ENCODE data around the gene DNAJC27. TPM values are rescaled to one million over a fixed set of nuclear protein-coding genes. Genes with fewer than 3 reads are reported as not detected.
A peak's percentile ranks its signal among the peaks of the same experiment; 100 is the strongest.
"Not testable (repeated sequence)": the region's sequence is repeated elsewhere in the genome, so short reads cannot be mapped to it uniquely, and the experiment has no call there.

DNAJC27 gene
- 7.0 and 7.3 TPM in 2 replicates for total RNA-seq
- long read RNA-seq, full-length matches to known transcripts: 1 of 6 reads
- long read RNA-seq, partial matches to known transcripts: 1 of 6 reads
- long read RNA-seq, other reads (novel, unspliced or antisense): 4 of 6 reads

DNA sequence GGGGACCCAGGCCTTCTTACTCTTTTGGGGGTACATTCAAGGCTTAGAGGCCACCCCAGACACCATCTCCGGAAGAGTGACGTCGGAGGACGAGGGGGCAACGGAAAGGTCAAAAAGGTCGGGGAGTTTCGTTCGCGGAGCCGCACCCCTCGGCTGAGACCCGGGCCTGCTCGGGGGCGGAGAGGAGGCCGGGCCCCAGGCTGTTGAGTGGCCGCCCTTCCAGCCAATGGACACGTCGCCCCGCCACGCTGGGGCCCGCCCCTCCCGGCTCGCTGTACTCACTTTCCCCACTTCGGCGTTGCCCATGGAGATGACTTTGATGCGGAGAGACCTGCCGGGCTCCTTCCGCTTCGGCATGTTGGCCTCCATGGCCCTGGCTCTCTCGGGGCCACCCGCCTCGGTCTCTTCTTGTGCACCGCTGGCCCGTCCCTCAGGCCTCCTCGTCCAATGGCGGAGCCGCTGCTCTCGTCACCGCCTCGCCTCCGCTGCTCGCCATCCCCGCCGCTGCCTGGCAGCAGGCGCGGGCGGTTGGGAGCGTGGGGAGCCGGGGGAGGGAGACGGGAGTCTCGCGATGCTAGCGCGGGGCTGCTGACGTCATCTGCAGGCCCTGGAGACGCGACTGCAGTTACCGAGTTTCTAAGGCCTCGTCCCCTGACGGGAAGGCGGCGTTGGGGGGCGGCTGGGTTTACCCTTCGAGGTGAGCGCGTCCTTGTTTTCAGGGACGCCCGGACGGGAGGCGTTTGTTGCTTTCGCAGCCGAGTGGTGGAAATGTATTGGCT, at the start of gene DNAJC27:
Gene DNAJC27 (minus strand): TSS at position 420 of the 779 bp plus-strand sequence. CDS start 51 bp downstream, at position 369.
- peaks cover 19% of the 10 kb centered on the region for H3K4me1 Mint-ChIP-seq (ENCODE audit: unreplicated experiment)
- peak; percentile 99 for DNase-seq (ENCODE audit: extremely low spot score, unreplicated experiment)
- no peaks in the 10 kb centered on the region for H3K27me3 Mint-ChIP-seq (ENCODE audit: unreplicated experiment)
- H3K27ac Mint-ChIP-seq (ENCODE audit: unreplicated experiment): peak within 1 kb of the TSS; percentile 100
- H3K4me3 Mint-ChIP-seq (ENCODE audit: unreplicated experiment): peak within 1 kb of the TSS; percentile 99
- H3K36me3 Mint-ChIP-seq (ENCODE audit: unreplicated experiment): peaks cover 3% of the 10 kb centered on the region
- TF ChIP-seq, protein P1, sequence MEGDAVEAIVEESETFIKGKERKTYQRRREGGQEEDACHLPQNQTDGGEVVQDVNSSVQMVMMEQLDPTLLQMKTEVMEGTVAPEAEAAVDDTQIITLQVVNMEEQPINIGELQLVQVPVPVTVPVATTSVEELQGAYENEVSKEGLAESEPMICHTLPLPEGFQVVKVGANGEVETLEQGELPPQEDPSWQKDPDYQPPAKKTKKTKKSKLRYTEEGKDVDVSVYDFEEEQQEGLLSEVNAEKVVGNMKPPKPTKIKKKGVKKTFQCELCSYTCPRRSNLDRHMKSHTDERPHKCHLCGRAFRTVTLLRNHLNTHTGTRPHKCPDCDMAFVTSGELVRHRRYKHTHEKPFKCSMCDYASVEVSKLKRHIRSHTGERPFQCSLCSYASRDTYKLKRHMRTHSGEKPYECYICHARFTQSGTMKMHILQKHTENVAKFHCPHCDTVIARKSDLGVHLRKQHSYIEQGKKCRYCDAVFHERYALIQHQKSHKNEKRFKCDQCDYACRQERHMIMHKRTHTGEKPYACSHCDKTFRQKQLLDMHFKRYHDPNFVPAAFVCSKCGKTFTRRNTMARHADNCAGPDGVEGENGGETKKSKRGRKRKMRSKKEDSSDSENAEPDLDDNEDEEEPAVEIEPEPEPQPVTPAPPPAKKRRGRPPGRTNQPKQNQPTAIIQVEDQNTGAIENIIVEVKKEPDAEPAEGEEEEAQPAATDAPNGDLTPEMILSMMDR (IDR thresholded peaks at IDR 0.05): no peak
- H3K9me3 Mint-ChIP-seq (ENCODE audit: unreplicated experiment): no peaks in the 10 kb centered on the region

DNA sequence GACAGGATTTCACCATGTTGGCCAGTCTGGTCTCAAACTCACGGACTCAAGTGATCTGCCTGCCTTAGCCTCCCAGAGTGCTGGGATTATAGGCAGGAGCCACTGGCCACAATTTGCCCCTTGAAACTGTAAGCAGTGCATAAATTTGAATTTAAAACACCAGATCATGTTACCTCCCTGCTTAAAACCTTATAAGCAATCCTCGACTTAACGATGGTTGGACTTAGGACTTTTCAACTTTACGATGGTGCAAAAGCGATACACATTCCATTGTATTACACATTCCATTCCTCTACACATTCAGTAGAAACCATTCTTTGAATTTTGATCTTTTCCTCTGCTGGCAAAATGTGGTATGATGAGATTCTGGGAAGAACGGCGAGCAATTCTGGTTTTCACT, 46.9 kb upstream of the DNAJC27 start:
- Mint-ChIP-seq H3K36me3 (ENCODE audit: unreplicated experiment) (no peaks in the 10 kb centered on the region), H3K27ac (ENCODE audit: unreplicated experiment) (no peak overlapping the region), H3K27me3 (ENCODE audit: unreplicated experiment) (peaks cover 17% of the 10 kb centered on the region), H3K9me3 (ENCODE audit: unreplicated experiment) (no peaks in the 10 kb centered on the region), H3K4me3 (ENCODE audit: unreplicated experiment) (no peak overlapping the region), H3K4me1 (ENCODE audit: unreplicated experiment) (no peaks in the 10 kb centered on the region)
- DNase-seq (ENCODE audit: extremely low spot score, unreplicated experiment): no peak
- TF ChIP-seq, protein P1 (IDR thresholded peaks at IDR 0.05): no peak

DNA sequence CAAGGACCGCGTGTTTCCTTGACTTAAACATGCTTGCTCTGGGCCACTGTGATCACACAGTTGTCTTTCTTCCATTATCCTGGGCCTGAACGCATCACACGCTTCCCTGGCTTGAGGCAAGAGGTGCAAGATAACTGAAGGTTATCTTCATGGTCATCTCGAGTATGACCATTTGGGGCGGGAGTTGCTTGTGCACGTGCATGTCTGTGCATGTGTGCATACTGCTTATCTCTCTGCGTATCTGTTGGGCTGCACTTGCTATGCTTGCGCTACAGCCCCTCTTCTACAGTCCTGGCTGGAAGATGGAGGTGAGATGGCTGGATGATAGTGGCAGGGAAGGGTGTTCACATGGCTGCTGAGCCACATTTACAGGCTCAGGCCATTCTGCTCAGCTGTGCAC, 42.9 kb upstream of the DNAJC27 start:
- H3K4me3 Mint-ChIP-seq (ENCODE audit: unreplicated experiment): no peak overlapping the region
- H3K27me3 Mint-ChIP-seq (ENCODE audit: unreplicated experiment): peaks cover 3% of the 10 kb centered on the region
- DNase-seq (ENCODE audit: extremely low spot score, unreplicated experiment): no peak
- no peaks in the 10 kb centered on the region for H3K36me3 Mint-ChIP-seq (ENCODE audit: unreplicated experiment)
- no peaks in the 10 kb centered on the region for H3K9me3 Mint-ChIP-seq (ENCODE audit: unreplicated experiment)
- TF ChIP-seq, protein P1 (IDR thresholded peaks at IDR 0.05): no peak
- peaks cover 2% of the 10 kb centered on the region for H3K4me1 Mint-ChIP-seq (ENCODE audit: unreplicated experiment)
- H3K27ac Mint-ChIP-seq (ENCODE audit: unreplicated experiment): no peak overlapping the region

DNA sequence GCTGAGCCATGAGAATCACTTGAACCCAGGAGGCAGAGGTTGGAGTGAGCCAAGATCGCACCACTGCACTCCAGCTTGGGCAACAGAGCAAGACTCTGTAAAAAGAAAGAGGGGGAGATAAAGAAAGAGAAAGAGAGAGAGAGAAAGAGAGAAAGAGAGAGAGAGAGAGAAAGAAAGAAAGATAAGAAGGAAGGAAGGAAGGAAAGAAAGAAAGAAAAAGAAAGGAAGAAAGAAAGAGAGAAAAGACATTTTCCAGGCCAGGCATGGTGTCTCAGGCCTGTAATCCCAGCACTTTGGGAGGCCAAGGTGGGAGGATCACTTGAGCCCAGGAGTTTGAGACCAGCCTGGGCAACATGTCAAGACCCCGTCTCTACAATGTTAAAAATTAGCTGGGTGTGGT, 39.6 kb upstream of the DNAJC27 start:
- H3K36me3 Mint-ChIP-seq (ENCODE audit: unreplicated experiment); H3K4me3 Mint-ChIP-seq (ENCODE audit: unreplicated experiment); H3K4me1 Mint-ChIP-seq (ENCODE audit: unreplicated experiment); DNase-seq (ENCODE audit: extremely low spot score, unreplicated experiment); H3K27ac Mint-ChIP-seq (ENCODE audit: unreplicated experiment); H3K27me3 Mint-ChIP-seq (ENCODE audit: unreplicated experiment); H3K9me3 Mint-ChIP-seq (ENCODE audit: unreplicated experiment): not testable (repeated sequence)

DNA sequence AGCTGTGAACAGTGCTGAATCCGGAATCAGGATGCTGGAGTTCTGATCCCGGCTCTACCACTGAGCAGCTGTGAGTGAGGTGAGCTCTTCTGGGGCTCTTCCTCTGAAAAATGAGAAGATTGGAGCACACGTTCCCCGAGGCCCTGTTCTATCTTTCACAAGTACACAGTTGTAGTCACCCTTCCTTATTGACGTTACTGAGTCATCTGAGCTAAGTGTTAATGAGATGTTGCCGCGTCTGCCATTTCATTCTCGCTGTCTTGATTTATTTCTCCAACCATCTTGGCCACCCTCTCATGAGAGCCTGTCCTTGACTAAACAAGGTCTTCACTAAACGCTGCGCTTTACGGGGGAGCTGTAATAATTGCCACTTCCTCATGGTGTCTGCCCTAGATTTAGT, 38.2 kb upstream of the DNAJC27 start:
- peaks cover 2% of the 10 kb centered on the region for H3K4me1 Mint-ChIP-seq (ENCODE audit: unreplicated experiment)
- TF ChIP-seq, protein P1 (IDR thresholded peaks at IDR 0.05): no peak
- DNase-seq (ENCODE audit: extremely low spot score, unreplicated experiment): no peak
- no peak overlapping the region for H3K4me3 Mint-ChIP-seq (ENCODE audit: unreplicated experiment)
- H3K36me3 Mint-ChIP-seq (ENCODE audit: unreplicated experiment): no peaks in the 10 kb centered on the region
- H3K27me3 Mint-ChIP-seq (ENCODE audit: unreplicated experiment): no peaks in the 10 kb centered on the region
- no peaks in the 10 kb centered on the region for H3K9me3 Mint-ChIP-seq (ENCODE audit: unreplicated experiment)
- no peak overlapping the region for H3K27ac Mint-ChIP-seq (ENCODE audit: unreplicated experiment)

Measured in osteocyte (in vitro differentiated cells).